ENCODE data around the gene IARS2. TPM values are rescaled to one million over a fixed set of nuclear protein-coding genes. Genes with fewer than 3 reads are reported as not detected.
"Not testable (repeated sequence)": the region's sequence is repeated elsewhere in the genome, so short reads cannot be mapped to it uniquely, and the experiment has no call there.

IARS2 gene
- total RNA-seq, 1 donor from 2014 or later: 84.3 TPM

DNA sequence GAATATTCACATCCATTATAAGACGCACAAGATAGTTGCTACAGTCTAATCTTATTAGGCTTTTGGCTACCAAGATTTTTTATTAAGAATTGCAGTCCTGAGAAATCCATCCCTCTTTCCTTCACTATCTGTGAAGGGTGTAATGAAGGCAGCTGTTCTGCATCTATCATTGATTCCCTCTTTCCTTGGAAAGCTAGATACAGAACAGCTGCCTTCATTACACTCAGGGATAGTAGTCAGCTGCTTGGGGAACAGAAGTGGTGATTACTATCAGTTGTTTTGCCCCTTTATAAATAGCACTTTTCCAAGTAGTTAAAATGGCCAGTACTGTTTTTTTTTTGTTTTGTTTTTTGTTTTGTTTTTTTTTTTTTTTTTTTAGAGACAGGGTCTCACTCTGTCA, 70.2 kb downstream of the IARS2 start:
- Mint-ChIP-seq H3K4me1 (peaks cover 7% of the 10 kb centered on the region), H3K36me3 (ENCODE audit: low read depth) (peaks cover 39% of the 10 kb centered on the region), H3K27me3 (no peaks in the 10 kb centered on the region), H3K4me3 (no peak overlapping the region), H3K9me3 (peaks cover under 1% of the 10 kb centered on the region), H3K27ac (no peak overlapping the region)
- intact Hi-C loops (cut with micrococcal nuclease): no loop called here
- no peak for DNase-seq

DNA sequence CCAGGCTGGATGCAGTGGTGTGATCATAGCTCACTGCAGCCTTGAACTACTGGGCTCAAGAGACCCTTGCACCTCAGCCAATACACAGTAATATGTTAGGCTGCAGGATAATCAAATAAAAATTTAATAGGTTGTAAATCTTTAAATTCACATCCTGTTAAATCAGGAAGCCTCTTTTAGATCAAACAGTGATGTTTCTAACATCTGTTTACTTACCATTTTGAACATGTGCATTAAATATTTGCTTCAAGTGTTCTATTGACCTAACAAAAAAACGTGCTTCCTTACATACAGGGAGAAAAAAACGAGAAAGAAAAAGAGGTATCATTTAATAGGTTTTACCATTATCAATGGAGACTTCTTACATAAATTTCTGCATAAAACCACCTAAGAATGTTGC, 70.6 kb downstream of the IARS2 start:
- no peak overlapping the region for H3K4me3 Mint-ChIP-seq
- H3K4me1 Mint-ChIP-seq: peaks cover 7% of the 10 kb centered on the region
- no peaks in the 10 kb centered on the region for H3K27me3 Mint-ChIP-seq
- H3K9me3 Mint-ChIP-seq: peaks cover 3% of the 10 kb centered on the region
- intact Hi-C loops (cut with micrococcal nuclease): no loop called here
- H3K27ac Mint-ChIP-seq: no peak overlapping the region
- no peak for DNase-seq
- peaks cover 42% of the 10 kb centered on the region for H3K36me3 Mint-ChIP-seq (ENCODE audit: low read depth)

DNA sequence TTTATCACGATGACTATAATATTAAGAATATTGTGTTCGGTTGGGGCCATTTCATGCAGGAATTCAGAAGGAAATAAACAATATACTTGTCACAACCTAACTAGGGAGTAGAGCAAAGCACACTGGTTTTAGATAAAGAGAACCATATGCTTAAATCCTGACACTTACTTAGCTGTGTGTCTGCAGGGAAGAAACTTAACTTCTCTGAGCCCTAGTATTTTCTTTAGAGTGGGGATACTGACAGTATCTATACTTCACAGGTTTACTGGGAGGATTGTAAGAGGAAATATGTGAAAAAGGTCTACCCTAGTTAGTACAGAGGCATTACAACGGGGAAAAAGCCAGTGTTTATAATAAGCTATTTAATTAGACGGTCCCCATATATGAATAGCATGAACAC, 72.9 kb downstream of the IARS2 start:
- intact Hi-C loops (cut with micrococcal nuclease): no loop called here
- Mint-ChIP-seq H3K27me3 (no peaks in the 10 kb centered on the region), H3K9me3 (peaks cover 3% of the 10 kb centered on the region), H3K4me1 (no peaks in the 10 kb centered on the region), H3K36me3 (ENCODE audit: low read depth) (peaks cover 48% of the 10 kb centered on the region), H3K4me3 (no peak overlapping the region), H3K27ac (no peak overlapping the region)
- DNase-seq: no peak

- H3K4me1 Mint-ChIP-seq; DNase-seq; H3K9me3 Mint-ChIP-seq; H3K27me3 Mint-ChIP-seq; H3K27ac Mint-ChIP-seq; intact Hi-C loops (cut with micrococcal nuclease); H3K4me3 Mint-ChIP-seq: not testable (repeated sequence)
- H3K36me3 Mint-ChIP-seq (ENCODE audit: low read depth): peaks cover 49% of the 10 kb centered on the region
Observed at GRCh38 chr1:220169887-220170286, 76.0 kb downstream of the IARS2 start.

GRCh38 chr1:220170836-220171526, 77.0 kb downstream of the IARS2 start:
- no peak for DNase-seq
- Mint-ChIP-seq H3K27me3 (no peaks in the 10 kb centered on the region), H3K4me3 (no peak overlapping the region), H3K9me3 (peaks cover 3% of the 10 kb centered on the region), H3K4me1 (no peaks in the 10 kb centered on the region), H3K27ac (no peak overlapping the region), H3K36me3 (ENCODE audit: low read depth) (peaks cover 49% of the 10 kb centered on the region)
- intact Hi-C loops (cut with micrococcal nuclease): no loop called here

- peaks cover 45% of the 10 kb centered on the region for H3K36me3 Mint-ChIP-seq (ENCODE audit: low read depth)
- H3K4me3 Mint-ChIP-seq: no peak overlapping the region
- intact Hi-C loops (cut with micrococcal nuclease): no loop called here
- DNase-seq: no peak
- no peak overlapping the region for H3K27ac Mint-ChIP-seq
- H3K9me3 Mint-ChIP-seq: no peaks in the 10 kb centered on the region
- no peaks in the 10 kb centered on the region for H3K4me1 Mint-ChIP-seq
- H3K27me3 Mint-ChIP-seq: no peaks in the 10 kb centered on the region
Observed at GRCh38 chr1:220176540-220176939, 82.6 kb downstream of the IARS2 start.

- intact Hi-C loops (cut with micrococcal nuclease): no loop called here
- no peaks in the 10 kb centered on the region for H3K9me3 Mint-ChIP-seq
- no peak for DNase-seq
- H3K4me3 Mint-ChIP-seq: no peak overlapping the region
- no peaks in the 10 kb centered on the region for H3K27me3 Mint-ChIP-seq
- no peaks in the 10 kb centered on the region for H3K4me1 Mint-ChIP-seq
- peaks cover 39% of the 10 kb centered on the region for H3K36me3 Mint-ChIP-seq (ENCODE audit: low read depth)
- no peak overlapping the region for H3K27ac Mint-ChIP-seq
Observed at GRCh38 chr1:220182111-220182510, 88.2 kb downstream of the IARS2 start.

GRCh38 chr1:220182656-220183055, 88.7 kb downstream of the IARS2 start:
- DNase-seq: no peak
- no peaks in the 10 kb centered on the region for H3K27me3 Mint-ChIP-seq
- intact Hi-C loops (cut with micrococcal nuclease): no loop called here
- no peaks in the 10 kb centered on the region for H3K4me1 Mint-ChIP-seq
- H3K36me3 Mint-ChIP-seq (ENCODE audit: low read depth): peaks cover 36% of the 10 kb centered on the region
- H3K9me3 Mint-ChIP-seq: no peaks in the 10 kb centered on the region
- no peak overlapping the region for H3K4me3 Mint-ChIP-seq
- no peak overlapping the region for H3K27ac Mint-ChIP-seq

DNA sequence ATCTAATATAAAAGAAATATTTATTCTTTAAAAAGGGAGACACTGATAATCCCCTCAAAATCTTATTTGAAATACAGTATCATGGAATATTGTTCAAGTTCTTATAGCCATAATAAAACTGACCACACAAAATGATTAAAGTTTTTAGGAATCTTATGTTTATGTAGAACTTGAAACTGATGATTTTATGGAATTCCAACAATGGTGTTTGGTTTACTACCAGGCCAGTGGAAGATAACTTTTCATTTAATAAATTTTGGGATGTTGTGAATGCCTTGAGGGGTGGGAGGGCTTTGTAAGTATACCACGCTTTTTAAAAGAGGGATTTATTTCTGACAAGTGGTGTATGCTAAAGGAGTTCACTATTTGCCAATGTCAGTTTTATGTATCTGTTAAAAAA, 90.6 kb downstream of the IARS2 start:
- intact Hi-C loops (cut with micrococcal nuclease): no loop called here
- no peaks in the 10 kb centered on the region for H3K27me3 Mint-ChIP-seq
- H3K4me3 Mint-ChIP-seq: no peak overlapping the region
- H3K27ac Mint-ChIP-seq: no peak overlapping the region
- peaks cover 40% of the 10 kb centered on the region for H3K36me3 Mint-ChIP-seq (ENCODE audit: low read depth)
- no peaks in the 10 kb centered on the region for H3K4me1 Mint-ChIP-seq
- no peaks in the 10 kb centered on the region for H3K9me3 Mint-ChIP-seq
- no peak for DNase-seq

DNA sequence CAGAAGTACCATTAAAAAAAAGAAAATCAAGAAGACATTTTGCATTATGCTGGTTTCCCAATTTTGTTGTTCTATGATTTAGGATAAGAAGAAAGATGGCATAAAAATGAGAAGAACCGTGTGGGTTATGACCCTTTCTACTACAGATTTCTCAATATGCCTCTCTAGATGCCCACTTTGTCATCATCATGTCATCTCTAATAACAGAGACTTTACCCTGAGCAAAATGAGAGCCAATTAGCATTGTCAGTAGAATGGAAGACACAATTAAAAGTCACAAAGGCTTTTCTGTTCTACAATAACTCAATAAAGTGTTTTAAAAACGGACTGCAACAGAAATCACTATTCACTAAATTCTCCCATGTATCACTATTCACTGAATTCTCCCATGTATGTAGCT, 92.8 kb downstream of the IARS2 start:
- no peaks in the 10 kb centered on the region for H3K4me1 Mint-ChIP-seq
- H3K4me3 Mint-ChIP-seq: no peak overlapping the region
- peaks cover 32% of the 10 kb centered on the region for H3K36me3 Mint-ChIP-seq (ENCODE audit: low read depth)
- no peak overlapping the region for H3K27ac Mint-ChIP-seq
- DNase-seq: no peak
- H3K9me3 Mint-ChIP-seq: no peaks in the 10 kb centered on the region
- H3K27me3 Mint-ChIP-seq: no peaks in the 10 kb centered on the region
- intact Hi-C loops (cut with micrococcal nuclease): loop anchor here (5.0 kb wide), 1 partner anchor 591 kb away; no protein-coding TSS in a partner anchor

DNA sequence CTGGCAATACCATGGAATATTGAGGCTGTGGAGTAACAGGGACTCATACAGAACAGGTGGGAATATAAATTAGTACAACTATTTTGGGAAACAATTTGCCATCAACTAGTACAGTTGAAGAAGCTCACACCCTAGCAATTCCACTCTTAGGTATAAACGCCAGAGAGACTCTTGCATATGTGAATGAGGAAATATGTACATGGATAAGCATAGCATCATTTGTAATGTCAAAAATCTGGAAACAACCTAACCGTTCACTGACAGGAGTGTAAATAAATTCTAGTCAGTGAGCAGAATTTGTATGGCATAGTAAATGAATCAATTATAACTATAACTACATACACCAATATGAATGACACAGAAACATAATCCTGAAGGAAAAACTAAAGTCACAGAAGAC, 94.6 kb downstream of the IARS2 start:
- Mint-ChIP-seq H3K27ac (no peak overlapping the region), H3K4me3 (no peak overlapping the region), H3K9me3 (no peaks in the 10 kb centered on the region), H3K4me1 (no peaks in the 10 kb centered on the region), H3K36me3 (ENCODE audit: low read depth) (peaks cover 42% of the 10 kb centered on the region), H3K27me3 (no peaks in the 10 kb centered on the region)
- DNase-seq: no peak
- intact Hi-C loops (cut with micrococcal nuclease): loop anchor here (5.0 kb wide), 1 partner anchor 589 kb away; no protein-coding TSS in a partner anchor

- no peak overlapping the region for H3K27ac Mint-ChIP-seq
- H3K36me3 Mint-ChIP-seq (ENCODE audit: low read depth): peaks cover 46% of the 10 kb centered on the region
- intact Hi-C loops (cut with micrococcal nuclease): loop anchor here (5.0 to 10.0 kb wide), 2 partner anchors 365 to 587 kb away; no protein-coding TSS in a partner anchor
- H3K9me3 Mint-ChIP-seq: no peaks in the 10 kb centered on the region
- no peaks in the 10 kb centered on the region for H3K27me3 Mint-ChIP-seq
- no peaks in the 10 kb centered on the region for H3K4me1 Mint-ChIP-seq
- DNase-seq: no peak
- no peak overlapping the region for H3K4me3 Mint-ChIP-seq
Observed at GRCh38 chr1:220189750-220190347, 95.9 kb downstream of the IARS2 start.

DNA sequence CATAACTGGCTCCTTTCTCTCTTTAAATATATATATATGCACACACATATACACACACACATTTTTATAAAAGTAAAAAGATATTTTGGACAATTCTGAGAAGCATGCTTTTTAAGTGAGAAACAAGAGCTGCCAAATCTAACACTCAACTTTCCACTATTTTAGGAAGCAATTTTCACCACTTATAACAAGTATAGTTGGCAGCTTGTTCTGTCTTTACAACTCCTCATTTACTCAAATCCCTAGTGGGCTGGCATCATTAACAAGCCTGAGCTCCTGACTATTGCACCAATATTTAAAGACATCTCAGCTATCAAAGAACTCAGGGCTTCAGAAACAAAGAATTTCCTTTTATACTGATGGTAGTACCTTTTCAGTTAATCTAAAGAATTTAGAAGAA, 101.8 kb downstream of the IARS2 start:
- DNase-seq: no peak
- H3K36me3 Mint-ChIP-seq (ENCODE audit: low read depth): peaks cover 31% of the 10 kb centered on the region
- no peak overlapping the region for H3K4me3 Mint-ChIP-seq
- no peaks in the 10 kb centered on the region for H3K27me3 Mint-ChIP-seq
- H3K9me3 Mint-ChIP-seq: no peaks in the 10 kb centered on the region
- no peak overlapping the region for H3K27ac Mint-ChIP-seq
- no peaks in the 10 kb centered on the region for H3K4me1 Mint-ChIP-seq
- intact Hi-C loops (cut with micrococcal nuclease): loop anchor here (10.0 kb wide), 1 partner anchor 359 kb away; no protein-coding TSS in a partner anchor
